Spinal cord (tissue), 10 donors: ENCODE measurements around the gene FRAS1. TPM values are rescaled to one million over a fixed set of nuclear protein-coding genes. Genes with fewer than 3 reads are reported as not detected.
A peak's percentile ranks its signal among the peaks of the same experiment; 100 is the strongest.
"Not testable (repeated sequence)": the region's sequence is repeated elsewhere in the genome, so short reads cannot be mapped to it uniquely, and the experiment has no call there.

Experiments used
- DNase-seq, 6 donors: peaks; one replicate each; pipeline versions ENCODE4 v3.0.0 to v3.0.0-alpha.2; 2013 to 2015; ENCODE audit warnings: low spot score in 6 of 6, low read depth in 4 of 6
- H3K27ac ChIP-seq: one replicate; pipeline ENCODE4 v1.5.1; 2013; ENCODE audit warnings: low read depth, low read length, control low read depth
- H3K27me3 ChIP-seq: one replicate; pipeline ENCODE4 v1.6.1; 2013; ENCODE audit warnings: low read length; ENCODE audit not compliant: control insufficient read depth, insufficient read depth
- H3K36me3 ChIP-seq: one replicate; pipeline ENCODE4 v1.6.1; 2013; ENCODE audit warnings: low read length; ENCODE audit not compliant: control insufficient read depth, insufficient read depth
- H3K4me1 ChIP-seq: one replicate; pipeline ENCODE4 v1.6.1; 2013; ENCODE audit warnings: low read length; ENCODE audit not compliant: control insufficient read depth, insufficient read depth
- H3K4me3 ChIP-seq: one replicate; pipeline ENCODE4 v1.5.1; 2013; ENCODE audit warnings: low read depth, low read length, control low read depth
- H3K9me3 ChIP-seq: one replicate; pipeline ENCODE4 v1.6.1; 2013; ENCODE audit warnings: low read length; ENCODE audit not compliant: control insufficient read depth, insufficient read depth
- WGBS: methylation state at CpG from one replicate; pipeline ENCODE4 v1.1.5; 2013; ENCODE audit warnings: missing lambda C conversion rate; ENCODE audit not compliant: insufficient coverage; 5-methylcytosine and 5-hydroxymethylcytosine counted together
- polyA plus RNA-seq, 2 donors: library from polyadenylated mRNA; unstranded; fragments of 120-200 nt; gene quantifications; one replicate each; pipeline ENCODE4 v1.2.1, GENCODE V29; 2013; ENCODE audit not compliant: insufficient read length in 2 of 2
- total RNA-seq, 2 donors: library from RNA; depleted of rRNA in 1 of 2; stranded (reverse); fragments of 120-200 nt in 1 of 2; fragments of >200 nt in 1 of 2; gene quantifications; one replicate each; pipeline versions ENCODE4 v1.2.3 to v1.2.4, GENCODE V29; 2013 to 2014
- donor health status: healthy.

Gene FRAS1
- total and polyA plus RNA-seq, 4 donors: 7.5 to 24.0 (median 16.5) TPM

- WGBS: 83% methylated on average over 6 of the region's 6 CpGs
- no peak overlapping the region for H3K27ac ChIP-seq
- no peaks in the 10 kb centered on the region for H3K9me3 ChIP-seq
- no peak overlapping the region for H3K4me3 ChIP-seq
- no peak for DNase-seq
- no peaks in the 10 kb centered on the region for H3K4me1 ChIP-seq
- no peaks in the 10 kb centered on the region for H3K36me3 ChIP-seq
- H3K27me3 ChIP-seq: no peaks in the 10 kb centered on the region
Measured at GRCh38 chr4:78171482-78171881, 114.4 kb downstream of the FRAS1 start.

GRCh38 chr4:78174891-78175290 lies 117.8 kb downstream of the FRAS1 start:
- H3K4me3 ChIP-seq: no peak overlapping the region
- DNase-seq: peak in 2 of 6 donors; percentile 32 to 68
- H3K27ac ChIP-seq: no peak overlapping the region
- H3K4me1 ChIP-seq: no peaks in the 10 kb centered on the region
- 40% methylated on average over 1 of the region's 5 CpGs for WGBS
- no peaks in the 10 kb centered on the region for H3K27me3 ChIP-seq
- H3K9me3 ChIP-seq: no peaks in the 10 kb centered on the region
- H3K36me3 ChIP-seq: no peaks in the 10 kb centered on the region

- H3K4me1 ChIP-seq: no peaks in the 10 kb centered on the region
- WGBS: no CpG with 5 or more reads among the region's 2 CpGs
- H3K9me3 ChIP-seq: no peaks in the 10 kb centered on the region
- H3K27me3 ChIP-seq: no peaks in the 10 kb centered on the region
- H3K36me3 ChIP-seq: no peaks in the 10 kb centered on the region
- no peak overlapping the region for H3K27ac ChIP-seq
- no peak overlapping the region for H3K4me3 ChIP-seq
- DNase-seq: no peak
Measured at GRCh38 chr4:78179196-78179595, 122.1 kb downstream of the FRAS1 start.

- not testable (repeated sequence) for H3K36me3 ChIP-seq, H3K4me3 ChIP-seq, H3K27ac ChIP-seq, H3K9me3 ChIP-seq, H3K27me3 ChIP-seq, H3K4me1 ChIP-seq, DNase-seq
- WGBS: 98% methylated on average over 28 of the region's 36 CpGs
Measured at GRCh38 chr4:78181681-78182234, 124.6 kb downstream of the FRAS1 start.

- H3K4me1 ChIP-seq: no peaks in the 10 kb centered on the region
- DNase-seq: no peak
Measured at GRCh38 chr4:78184584-78184983, 127.5 kb downstream of the FRAS1 start.

GRCh38 chr4:78185117-78185516 lies 128.0 kb downstream of the FRAS1 start:
- no peak for DNase-seq
- Histone ChIP-seq H3K9me3 (no peaks in the 10 kb centered on the region), H3K36me3 (no peaks in the 10 kb centered on the region), H3K27ac (no peak overlapping the region), H3K4me3 (no peak overlapping the region), H3K4me1 (no peaks in the 10 kb centered on the region), H3K27me3 (no peaks in the 10 kb centered on the region)
- no CpG with 5 or more reads among the region's 2 CpGs for WGBS

More at GRCh38 chr4:78184584-78184983, 127.5 kb downstream of the FRAS1 start:
- Histone ChIP-seq H3K27me3 (no peaks in the 10 kb centered on the region), H3K27ac (no peak overlapping the region), H3K36me3 (no peaks in the 10 kb centered on the region), H3K4me3 (no peak overlapping the region), H3K9me3 (no peaks in the 10 kb centered on the region)

GRCh38 chr4:78186597-78187543 lies 129.7 kb downstream of the FRAS1 start:
- 80% methylated on average over 2 of the region's 6 CpGs for WGBS
- no peak for DNase-seq
- Histone ChIP-seq H3K27me3 (no peaks in the 10 kb centered on the region), H3K36me3 (no peaks in the 10 kb centered on the region), H3K4me3 (no peak overlapping the region), H3K9me3 (no peaks in the 10 kb centered on the region), H3K27ac (no peak overlapping the region), H3K4me1 (no peaks in the 10 kb centered on the region)

- no peak for DNase-seq
- Histone ChIP-seq H3K36me3 (no peaks in the 10 kb centered on the region), H3K4me1 (no peaks in the 10 kb centered on the region), H3K27ac (no peak overlapping the region), H3K27me3 (no peaks in the 10 kb centered on the region), H3K9me3 (no peaks in the 10 kb centered on the region), H3K4me3 (no peak overlapping the region)
- WGBS: 83% methylated on average over 1 of the region's 1 CpG
Measured at GRCh38 chr4:78190068-78190467, 132.9 kb downstream of the FRAS1 start.

GRCh38 chr4:78190595-78190994 lies 133.5 kb downstream of the FRAS1 start:
- Histone ChIP-seq H3K4me1 (no peaks in the 10 kb centered on the region), H3K27ac (no peak overlapping the region), H3K27me3 (no peaks in the 10 kb centered on the region), H3K4me3 (no peak overlapping the region), H3K9me3 (no peaks in the 10 kb centered on the region), H3K36me3 (no peaks in the 10 kb centered on the region)
- no peak for DNase-seq

- no peaks in the 10 kb centered on the region for H3K9me3 ChIP-seq
- no peaks in the 10 kb centered on the region for H3K36me3 ChIP-seq
- H3K27ac ChIP-seq: no peak overlapping the region
- 87% methylated on average over 2 of the region's 4 CpGs for WGBS
- no peaks in the 10 kb centered on the region for H3K27me3 ChIP-seq
- no peak for DNase-seq
- no peaks in the 10 kb centered on the region for H3K4me1 ChIP-seq
- no peak overlapping the region for H3K4me3 ChIP-seq
Measured at GRCh38 chr4:78197947-78198346, 140.8 kb downstream of the FRAS1 start.
